H1 (cell line): ENCODE results near the gene GCHFR. TPM values are rescaled to one million over a fixed set of nuclear protein-coding genes. Genes with fewer than 3 reads are reported as not detected.

Source experiments
- CBX8 ChIP-seq: fragments of 300-800, 300-1000 bp; sonication (generic); IDR thresholded peaks from 2 replicates; pipeline ENCODE4 v1.7.1; 2016; ENCODE audit warnings: low read depth, low read length, borderline replicate concordance
- CEBPB ChIP-seq: IDR thresholded peaks from 2 replicates; pipeline ENCODE4 v1.6.1; 2012; ENCODE audit warnings: low read depth, low read length
- CHD7 ChIP-seq: fragments of 300-600 bp; sonication (generic); IDR thresholded peaks from 2 replicates; pipeline ENCODE4 v1.7.1; 2012; ENCODE audit warnings: low read length, moderate library complexity, mild to moderate bottlenecking, inconsistent platforms; ENCODE audit not compliant: insufficient replicate concordance
- CREB1 ChIP-seq: IDR thresholded peaks from 2 replicates; pipeline ENCODE4 v1.6.1; 2012; ENCODE audit warnings: inconsistent platforms
- KDM1A ChIP-seq: fragments of 200-600, 300-600 bp; sonication (generic); IDR thresholded peaks from 2 replicates; pipeline ENCODE4 v1.7.1; 2016; ENCODE audit warnings: mild to moderate bottlenecking, low read length, borderline replicate concordance
- SAP30 ChIP-seq: fragments of 300-600 bp; sonication (generic); IDR thresholded peaks from 2 replicates; pipeline ENCODE4 v1.7.1; 2012; ENCODE audit warnings: low read length, moderate library complexity, mild to moderate bottlenecking, inconsistent platforms; ENCODE audit not compliant: insufficient read depth, insufficient replicate concordance
- SIX5 ChIP-seq: IDR thresholded peaks from 2 replicates; pipeline ENCODE4 v1.6.1; 2011; ENCODE audit warnings: mild to moderate bottlenecking, low read depth, low read length
- polyA plus RNA-seq, 7 experiments: library from polyadenylated mRNA; depleted of rRNA in 3 of 7; stranded (reverse) in 5 of 7; unstranded in 2 of 7; fragments of >200 nt in 5 of 7; fragments of 200-250 nt in 2 of 7; gene quantifications; 1 replicate in 5 of 7; 2 replicates in 1 of 7; 4 replicates in 1 of 7; pipeline versions ENCODE4 v1.2.1 to v1.2.3, GENCODE V29; 2011 to 2013; ENCODE audit warnings: missing spikeins in 2 of 7, mixed read lengths in 2 of 7
- total RNA-seq: library from RNA; stranded (reverse); fragmentation: NEBNext Ultra II Directional; extraction: Animal tissue kit (Norgen Biotek cat#: 25700); gene quantifications from 2 replicates; pipeline ENCODE4 v1.2.1, GENCODE V29; 2021
- TF ChIP-seq, protein P1 (sequence below): IDR thresholded peaks from 2 replicates; pipeline ENCODE4 v1.6.1; 2011; ENCODE audit warnings: low read length, improper control_type of control experiment

GCHFR gene
- total and polyA plus RNA-seq, 2 of the 8 experiments (the other 6 are each of a cell fraction or from before 2014, with no cell fraction given): 25.9 to 81.5 TPM

- TF ChIP-seq CHD7: no peak
- TF ChIP-seq, protein P1, sequence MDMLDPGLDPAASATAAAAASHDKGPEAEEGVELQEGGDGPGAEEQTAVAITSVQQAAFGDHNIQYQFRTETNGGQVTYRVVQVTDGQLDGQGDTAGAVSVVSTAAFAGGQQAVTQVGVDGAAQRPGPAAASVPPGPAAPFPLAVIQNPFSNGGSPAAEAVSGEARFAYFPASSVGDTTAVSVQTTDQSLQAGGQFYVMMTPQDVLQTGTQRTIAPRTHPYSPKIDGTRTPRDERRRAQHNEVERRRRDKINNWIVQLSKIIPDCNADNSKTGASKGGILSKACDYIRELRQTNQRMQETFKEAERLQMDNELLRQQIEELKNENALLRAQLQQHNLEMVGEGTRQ: no peak
- no peak for TF ChIP-seq CBX8
- no peak for TF ChIP-seq CREB1
- no peak for TF ChIP-seq SIX5
- no peak for TF ChIP-seq CEBPB
- no peak for TF ChIP-seq KDM1A
- no peak for TF ChIP-seq SAP30
Measured at GRCh38 chr15:40723919-40724318, 39.9 kb upstream of the GCHFR start (continued).
